H1 (cell line): ENCODE data around the gene TMEM128. TPM values are rescaled to one million over a fixed set of nuclear protein-coding genes. Genes with fewer than 3 reads are reported as not detected.

ENCODE experiments used
- CTCF ChIA-PET: fragments of 300-600 bp; sonication (Branson Sonifier 250); formaldehyde crosslinking; loops from one replicate; lab custom pipeline; 2021; ENCODE audit not compliant: partially characterized antibody; lab: Charles Lee
- POLR2A ChIA-PET: fragments of 300-600 bp; sonication (Branson Sonifier 250); formaldehyde crosslinking; loops from one replicate; lab custom pipeline; 2021; ENCODE audit warnings: inconsistent platforms; ENCODE audit not compliant: partially characterized antibody; lab: Charles Lee
- DNase-seq, 2 experiments: peaks; one replicate each; pipeline versions ENCODE4 v3.0.0 to v3.0.0-alpha.2; 2010 to 2022; ENCODE audit warnings: low spot score in 2 of 2, low read depth in 1 of 2, mixed read lengths in 1 of 2
- FAIRE-seq: peaks from 2 replicates; lab custom pipeline; 2011; peaks lifted over from hg19 to GRCh38; lab: Jason Lieb, UNC
- H2AFZ ChIP-seq: 2 replicates; pipeline ENCODE4 v1.8.1; 2012; ENCODE audit warnings: low read length, inconsistent platforms
- H2AK5ac ChIP-seq: 2 replicates; pipeline ENCODE4 v1.6.1; 2013; ENCODE audit warnings: low read depth, low read length
- H2BK120ac ChIP-seq: replicated peaks from 2 replicates; pipeline ENCODE3; 2013; ENCODE audit warnings: low read depth, low read length, inconsistent platforms
- H2BK12ac ChIP-seq: 2 replicates; pipeline ENCODE4 v1.6.1; 2013; ENCODE audit warnings: low read depth, low read length
- H2BK15ac ChIP-seq: 2 replicates; pipeline ENCODE4 v1.6.1; 2013; ENCODE audit warnings: low read length
- H2BK20ac ChIP-seq: 2 replicates; pipeline ENCODE4 v1.6.1; 2013; ENCODE audit warnings: low read length
- H2BK5ac ChIP-seq: 2 replicates; pipeline ENCODE4 v1.6.1; 2013; ENCODE audit warnings: low read depth, low read length
- H3K14ac ChIP-seq: 2 replicates; pipeline ENCODE4 v1.6.1; 2013; ENCODE audit warnings: inconsistent platforms; ENCODE audit not compliant: insufficient read length
- H3K18ac ChIP-seq: 2 replicates; pipeline ENCODE4 v1.6.1; 2013; ENCODE audit warnings: low read length; ENCODE audit errors: extremely low read depth
- H3K23ac ChIP-seq: 2 replicates; pipeline ENCODE4 v1.6.1; 2013; ENCODE audit warnings: inconsistent platforms; ENCODE audit not compliant: insufficient read length
- H3K23me2 ChIP-seq: 2 replicates; pipeline ENCODE4 v1.6.1; 2013; ENCODE audit warnings: low read depth, low read length
- H3K27ac ChIP-seq: 2 replicates; pipeline ENCODE4 v1.6.1; 2011; ENCODE audit warnings: low read depth, low read length, inconsistent platforms
- H3K27me3 ChIP-seq, 4 experiments: replicated peaks in 1 of 4; 1 replicate in 1 of 4; 2 replicates in 3 of 4; pipeline versions ENCODE4 v1.6.1 to v1.8.1; 2011 to 2013; ENCODE audit warnings: low read length in 3 of 4, mild to moderate bottlenecking in 3 of 4, inconsistent platforms in 2 of 4, mixed read lengths in 2 of 4, moderate library complexity in 1 of 4; ENCODE audit not compliant: control insufficient read depth in 3 of 4, insufficient read depth in 3 of 4; ENCODE audit errors: extremely low read depth in 1 of 4
- H3K36me3 ChIP-seq, 4 experiments: 2 replicates each; pipeline versions ENCODE4 v1.6.1 to v1.8.1; 2011 to 2013; ENCODE audit warnings: mild to moderate bottlenecking in 4 of 4, low read length in 3 of 4, moderate library complexity in 2 of 4, control low read depth in 1 of 4, inconsistent platforms in 1 of 4; ENCODE audit not compliant: insufficient read depth in 4 of 4, control insufficient read depth in 2 of 4
- H3K4ac ChIP-seq: replicated peaks from 2 replicates; pipeline ENCODE3; 2013; ENCODE audit warnings: low read length, low read depth, mixed read lengths, inconsistent platforms; ENCODE audit not compliant: insufficient read length
- H3K4me1 ChIP-seq, 4 experiments: replicated peaks in 1 of 4; 1 replicate in 1 of 4; 2 replicates in 3 of 4; pipeline versions ENCODE4 v1.6.1 to v1.8.1; 2011 to 2013; ENCODE audit warnings: low read length in 3 of 4, inconsistent platforms in 2 of 4, mixed read lengths in 1 of 4; ENCODE audit not compliant: insufficient read depth in 4 of 4, control insufficient read depth in 3 of 4
- H3K4me2 ChIP-seq, 2 experiments: 2 replicates each; pipeline versions ENCODE4 v1.6.1 to v1.8.1; 2011 to 2013; ENCODE audit warnings: low read depth in 2 of 2, low read length in 2 of 2, control low read depth in 1 of 2, inconsistent platforms in 1 of 2, mild to moderate bottlenecking in 1 of 2; ENCODE audit not compliant: insufficient read depth in 1 of 2
- H3K4me3 ChIP-seq, 4 experiments: fragments of 200-600, 300-600 bp in 1 of 4; sonication (generic), shearing (Covaris generic), sonication (Bioruptor Twin) in 1 of 4; 2 replicates each; pipeline versions ENCODE4 v1.5.1 to v1.8.1; 2011 to 2016; ENCODE audit warnings: low read length in 4 of 4, low read depth in 3 of 4, control low read depth in 2 of 4, inconsistent platforms in 2 of 4, mild to moderate bottlenecking in 2 of 4, mixed read lengths in 1 of 4, moderate library complexity in 1 of 4; ENCODE audit not compliant: insufficient read depth in 2 of 4; ENCODE audit errors: extremely low read depth in 1 of 4
- H3K56ac ChIP-seq: replicated peaks from 2 replicates; pipeline ENCODE3; 2013; ENCODE audit warnings: low read depth, mild to moderate bottlenecking, mixed read lengths, low read length, inconsistent platforms; ENCODE audit not compliant: insufficient read length
- H3K79me1 ChIP-seq: 2 replicates; pipeline ENCODE4 v1.6.1; 2013; ENCODE audit warnings: low read depth, low read length, control low read depth
- H3K79me2 ChIP-seq, 2 experiments: 2 replicates each; pipeline versions ENCODE4 v1.6.1 to v1.8.1; 2012 to 2013; ENCODE audit warnings: low read length in 2 of 2, mild to moderate bottlenecking in 2 of 2, inconsistent platforms in 1 of 2; ENCODE audit not compliant: insufficient read depth in 2 of 2, control insufficient read depth in 1 of 2
- H3K9ac ChIP-seq, 4 experiments: replicated peaks in 1 of 4; 1 replicate in 1 of 4; 2 replicates in 3 of 4; pipeline versions ENCODE4 v1.6.1 to v1.8.1; 2011 to 2013; ENCODE audit warnings: low read depth in 3 of 4, low read length in 3 of 4, control low read depth in 2 of 4, mild to moderate bottlenecking in 2 of 4, moderate library complexity in 2 of 4, inconsistent platforms in 1 of 4; ENCODE audit errors: extremely low read depth in 1 of 4
- H3K9me3 ChIP-seq, 2 experiments: 2 replicates each; pipeline versions ENCODE4 v1.6.1 to v1.8.1; 2012 to 2013; ENCODE audit warnings: mild to moderate bottlenecking in 2 of 2, moderate library complexity in 2 of 2, control low read depth in 1 of 2, inconsistent platforms in 1 of 2, low read depth in 1 of 2, low read length in 1 of 2, mixed read lengths in 1 of 2; ENCODE audit not compliant: insufficient read depth in 2 of 2
- H4K20me1 ChIP-seq, 2 experiments: replicated peaks in 1 of 2; 2 replicates each; pipeline versions ENCODE3 to v1.8.1; 2011 to 2013; ENCODE audit warnings: inconsistent platforms in 2 of 2, low read length in 2 of 2, mild to moderate bottlenecking in 1 of 2; ENCODE audit not compliant: insufficient read depth in 2 of 2, control insufficient read depth in 1 of 2
- H4K5ac ChIP-seq: 2 replicates; pipeline ENCODE4 v1.6.1; 2013; ENCODE audit warnings: low read length, low read depth, mixed read lengths, inconsistent platforms; ENCODE audit not compliant: insufficient read length
- H4K8ac ChIP-seq: 2 replicates; pipeline ENCODE4 v1.8.0; 2013; ENCODE audit warnings: mild to moderate bottlenecking, moderate library complexity, low read length, inconsistent platforms; ENCODE audit not compliant: insufficient read depth; ENCODE audit errors: extremely low read depth
- H4K91ac ChIP-seq: replicated peaks from 2 replicates; pipeline ENCODE3; 2013; ENCODE audit warnings: low read length, mixed read lengths, inconsistent platforms; ENCODE audit not compliant: insufficient read length
- EZH2 ChIP-seq: fragments of 200-600 bp; sonication (generic); IDR thresholded peaks from 2 replicates; pipeline ENCODE4 v1.7.1; 2012; ENCODE audit warnings: low read depth, mild to moderate bottlenecking, moderate library complexity, low read length, inconsistent platforms; ENCODE audit not compliant: severe bottlenecking
- JUND ChIP-seq: IDR thresholded peaks from 2 replicates; pipeline ENCODE4 v1.6.1; 2011; ENCODE audit warnings: mild to moderate bottlenecking, improper control_type of control experiment, low read length
- KDM5A ChIP-seq: fragments of 200-600 bp; IDR thresholded peaks from 2 replicates; pipeline ENCODE4 v1.7.1; 2012; ENCODE audit warnings: mild to moderate bottlenecking, low read length, inconsistent platforms, mixed read lengths
- SP2 ChIP-seq: IDR thresholded peaks from 2 replicates; pipeline ENCODE4 v1.6.1; 2012; ENCODE audit warnings: mild to moderate bottlenecking, low read length, inconsistent platforms
- TCF12 ChIP-seq: IDR thresholded peaks from 2 replicates; pipeline ENCODE4 v1.6.1; 2011; ENCODE audit warnings: low read depth, mild to moderate bottlenecking, low read length
- YY1 ChIP-seq: IDR thresholded peaks from 2 replicates; pipeline ENCODE4 v1.6.1; 2011; ENCODE audit warnings: low read depth, mild to moderate bottlenecking, low read length
- WGBS, 2 experiments: shearing (Covaris generic) in 1 of 2; methylation state at CpG; one replicate each; pipeline versions ENCODE4 v1.1.6 to v1.1.7; 2013 to 2015; ENCODE audit warnings: low lambda C conversion rate in 2 of 2, mixed read lengths in 2 of 2, inconsistent platforms in 1 of 2, low coverage in 1 of 2, missing lambda C conversion rate in 1 of 2; ENCODE audit not compliant: insufficient replicate concordance in 2 of 2, insufficient coverage in 1 of 2, insufficient read length in 1 of 2; ENCODE audit errors: extremely low coverage in 1 of 2, missing lambda C conversion rate in 1 of 2; 5-methylcytosine and 5-hydroxymethylcytosine counted together
- polyA plus RNA-seq, 7 experiments: library from polyadenylated mRNA; depleted of rRNA in 3 of 7; stranded (reverse) in 5 of 7; unstranded in 2 of 7; fragments of >200 nt in 5 of 7; fragments of 200-250 nt in 2 of 7; gene quantifications; 1 replicate in 5 of 7; 2 replicates in 1 of 7; 4 replicates in 1 of 7; pipeline versions ENCODE4 v1.2.1 to v1.2.3, GENCODE V29; 2011 to 2013; ENCODE audit warnings: missing spikeins in 2 of 7, mixed read lengths in 2 of 7
- total RNA-seq: library from RNA; stranded (reverse); fragmentation: NEBNext Ultra II Directional; extraction: Animal tissue kit (Norgen Biotek cat#: 25700); gene quantifications from 2 replicates; pipeline ENCODE4 v1.2.1, GENCODE V29; 2021

TMEM128 gene
- total and polyA plus RNA-seq, 2 of the 8 experiments (the other 6 are each of a cell fraction or from before 2014, with no cell fraction given), result 17.7 to 33.6 TPM

DNA sequence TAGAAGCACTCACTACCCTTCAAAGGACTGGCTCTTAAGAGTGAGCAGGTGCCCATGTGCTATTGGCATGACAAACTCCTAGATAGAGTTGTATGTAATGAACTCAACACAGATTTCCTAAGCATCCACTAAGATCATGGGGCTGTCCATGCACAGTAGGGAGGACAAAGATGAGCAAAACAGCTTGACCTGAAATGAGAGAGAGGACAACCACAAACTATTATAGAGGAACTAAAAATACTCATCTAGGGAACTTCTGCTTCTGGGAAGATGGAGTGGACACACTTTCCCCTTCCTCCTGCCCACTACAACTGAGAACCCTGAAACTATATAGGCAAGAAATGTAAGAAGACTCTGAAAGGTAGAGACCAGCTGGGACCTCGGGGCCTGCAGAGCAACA, 20.8 kb upstream of the TMEM128 start:
- no peak overlapping the region for H3K4me2 ChIP-seq
- H3K36me3 ChIP-seq, result peaks cover 5 to 50% (median 21%) of the 10 kb centered on the region in 4 experiments; a peak in 7 of 8 replicates
- no peak overlapping the region for H3K4ac ChIP-seq
- no peak overlapping the region for H2BK12ac ChIP-seq
- no peak overlapping the region for H4K5ac ChIP-seq
- H2BK20ac ChIP-seq, result no peak overlapping the region
- no peaks in the 10 kb centered on the region for H3K9me3 ChIP-seq
- POLR2A ChIA-PET, result no interaction called here
- H3K18ac ChIP-seq, result no peak overlapping the region
- 100% methylated on average over 1 of the region's 1 CpG; no CpG with 5 or more reads in 1 of the 2 experiments for WGBS, 2 experiments
- no peaks in the 10 kb centered on the region for H3K23me2 ChIP-seq
- H3K23ac ChIP-seq, result no peak overlapping the region
- no peak overlapping the region for H3K27ac ChIP-seq
- no peak overlapping the region for H4K91ac ChIP-seq
- no peaks in the 10 kb centered on the region for H3K79me2 ChIP-seq
- H3K9ac ChIP-seq, result no peak overlapping the region
- DNase-seq (no peak), FAIRE-seq (no peak)
- H3K4me3 ChIP-seq, result no peak overlapping the region
- no peaks in the 10 kb centered on the region for H3K4me1 ChIP-seq
- H3K56ac ChIP-seq, result no peak overlapping the region
- peaks cover 0 to 2% (median 0%) of the 10 kb centered on the region in 4 experiments; a peak in 1 of 7 replicates for H3K27me3 ChIP-seq
- no peak overlapping the region for H2AFZ ChIP-seq
- H2BK120ac ChIP-seq, result no peak overlapping the region
- no peaks in the 10 kb centered on the region for H3K79me1 ChIP-seq
- no peak overlapping the region for H4K8ac ChIP-seq
- no peak overlapping the region for H2AK5ac ChIP-seq
- TF ChIP-seq KDM5A (no peak), TCF12 (no peak), YY1 (no peak), JUND (no peak), SP2 (no peak), EZH2 (no peak)
- H2BK5ac ChIP-seq, result no peak overlapping the region
- H2BK15ac ChIP-seq, result no peak overlapping the region
- CTCF ChIA-PET, result interaction anchor here (1.1 kb wide), 1 partner anchor 67 kb away, joined by 3 read pairs; no protein-coding TSS in a partner anchor
- H3K14ac ChIP-seq, result no peak overlapping the region
- peaks cover 2% of the 10 kb centered on the region in 2 experiments for H4K20me1 ChIP-seq
